ENCODE data around the gene CYTH3. TPM values are rescaled to one million over a fixed set of nuclear protein-coding genes. Genes with fewer than 3 reads are reported as not detected.

The CYTH3 gene
- total and polyA plus RNA-seq, 10 donors: 2.5 to 28.1 (median 17.5) TPM

GRCh38 chr7:6162331-6162620 is 110.1 kb downstream of the CYTH3 start:
- H3K4me3 ChIP-seq: no peak overlapping the region
- H3K9me3 ChIP-seq: no peaks in the 10 kb centered on the region
- TF ChIP-seq POLR2AphosphoS5 (IDR thresholded peaks at IDR 0.05) (peak; percentile 55 to 70 (median 69)), POLR2A (IDR thresholded peaks at IDR 0.05) (no peak), CTCF (IDR thresholded peaks at IDR 0.05 in 8 of 11, conservative IDR thresholded peaks at IDR 0.05 in 3 of 11) (no peak)
- DNase-seq: no peak
- WGBS, 5 donors: 83 to 93% (median 86%) methylated on average over 8 of the region's 8 CpGs
- H3K36me3 ChIP-seq: peaks cover 0 to 87% (median 30%) of the 10 kb centered on the region in 6 donors
- H3K27ac ChIP-seq: peak overlapping the region in 6 of 8 donors; percentile 11 to 69 (median 54)
- intact Hi-C loops (cut with DNase I; ENCODE audit: low total_unique reads): no loop called here
- peaks cover 0 to 27% (median 3%) of the 10 kb centered on the region in 6 donors for H3K4me1 ChIP-seq
- no peaks in the 10 kb centered on the region for H3K27me3 ChIP-seq (replicated peaks in 1 of 7)

GRCh38 chr7:6161463-6162330 is 110.7 kb downstream of the CYTH3 start:
- Histone ChIP-seq H3K27me3 (replicated peaks in 1 of 7) (no peaks in the 10 kb centered on the region), H3K36me3 (peaks cover 0 to 93% (median 35%) of the 10 kb centered on the region in 6 donors), H3K4me3 (no peak overlapping the region), H3K4me1 (peaks cover 0 to 27% (median 3%) of the 10 kb centered on the region in 6 donors), H3K9me3 (no peaks in the 10 kb centered on the region), H3K27ac (peak overlapping the region in 6 of 8 donors; percentile 11 to 69 (median 54))
- DNase-seq: no peak
- intact Hi-C loops (cut with DNase I; ENCODE audit: low total_unique reads): loop anchor here (2.0 kb wide), 1 partner anchor 161 kb away; no protein-coding TSS in a partner anchor
- 73 to 87% (median 81%) methylated on average over 15 of the region's 15 CpGs for whole genome bisulfite sequencing, 5 donors
- TF ChIP-seq POLR2AphosphoS5 (IDR thresholded peaks at IDR 0.05) (peak in 1 of 3 donors; percentile 74), CTCF (IDR thresholded peaks at IDR 0.05 in 8 of 11, conservative IDR thresholded peaks at IDR 0.05 in 3 of 11) (no peak)

- Histone ChIP-seq H3K36me3 (peaks cover 0 to 100% (median 49%) of the 10 kb centered on the region in 6 donors), H3K4me1 (peaks cover 0 to 27% (median 3%) of the 10 kb centered on the region in 6 donors), H3K4me3 (no peak overlapping the region), H3K27ac (peak overlapping the region in 1 of 8 donors; percentile 2), H3K9me3 (no peaks in the 10 kb centered on the region), H3K27me3 (replicated peaks in 1 of 7) (no peaks in the 10 kb centered on the region)
- 65 to 78% (median 71%) methylated on average over 15 of the region's 15 CpGs for WGBS, 5 donors
- intact Hi-C loops (cut with DNase I; ENCODE audit: low total_unique reads): loop anchor here (2.0 kb wide), 1 partner anchor 163 kb away; no protein-coding TSS in a partner anchor
- DNase-seq: no peak
- TF ChIP-seq POLR2AphosphoS5 (IDR thresholded peaks at IDR 0.05) (peak; percentile 16 to 73 (median 54)), POLR2A (IDR thresholded peaks at IDR 0.05) (no peak), CTCF (IDR thresholded peaks at IDR 0.05 in 8 of 11, conservative IDR thresholded peaks at IDR 0.05 in 3 of 11) (peak in 9 of 11 experiments; percentile 38 to 69 (median 59))
Observed at GRCh38 chr7:6160191-6160623, 112.2 kb downstream of the CYTH3 start.

GRCh38 chr7:6159524-6160031 is 112.8 kb downstream of the CYTH3 start:
- peaks cover 0 to 100% (median 55%) of the 10 kb centered on the region in 6 donors for H3K36me3 ChIP-seq
- H3K27ac ChIP-seq: peak overlapping the region in 1 of 8 donors; percentile 2
- no peaks in the 10 kb centered on the region for H3K9me3 ChIP-seq
- H3K27me3 ChIP-seq (replicated peaks in 1 of 7): no peaks in the 10 kb centered on the region
- DNase-seq: no peak
- TF ChIP-seq POLR2AphosphoS5 (IDR thresholded peaks at IDR 0.05) (no peak), POLR2A (IDR thresholded peaks at IDR 0.05) (no peak), CTCF (IDR thresholded peaks at IDR 0.05 in 8 of 11, conservative IDR thresholded peaks at IDR 0.05 in 3 of 11) (no peak)
- 86 to 94% (median 91%) methylated on average over 20 to 24 of the region's 24 CpGs for WGBS, 5 donors
- H3K4me1 ChIP-seq: peaks cover 0 to 27% (median 3%) of the 10 kb centered on the region in 6 donors
- intact Hi-C loops (cut with DNase I; ENCODE audit: low total_unique reads): loop anchor here (2.0 kb wide), 1 partner anchor 163 kb away; no protein-coding TSS in a partner anchor
- H3K4me3 ChIP-seq: no peak overlapping the region

Data from spleen (tissue), 11 donors.